GM23338 (cell line): ENCODE measurements around the gene SLC23A2. TPM values are rescaled to one million over a fixed set of nuclear protein-coding genes. Genes with fewer than 3 reads are reported as not detected.
"Not testable (repeated sequence)": the region's sequence is repeated elsewhere in the genome, so short reads cannot be mapped to it uniquely, and the experiment has no call there.

ENCODE experiments used
- ATAC-seq: fragments of 200-7000 bp; cut with Tn5 transposase; 3 replicates; pipeline ENCODE4 v1.9.1; 2020
- DNase-seq: peaks from one replicate; pipeline ENCODE4 v3.0.0-alpha.2; 2015; ENCODE audit warnings: low spot score
- H2AFZ ChIP-seq: fragments of 200-600 bp; sonication (generic); 2 replicates; pipeline ENCODE4 v1.8.0; 2016; ENCODE audit warnings: antibody characterized with exemption, mild to moderate bottlenecking, moderate library complexity
- H3F3A ChIP-seq: fragments of 200-600 bp; sonication (generic); replicated peaks from 2 replicates; pipeline ENCODE4 v1.8.0; 2017; ENCODE audit warnings: antibody characterized with exemption, mixed run types, low read depth
- H3K27ac ChIP-seq: fragments of 200-600 bp; sonication (generic); 2 replicates; pipeline ENCODE4 v1.6.1; 2016; ENCODE audit warnings: low read depth
- H3K27me3 ChIP-seq: fragments of 200-600 bp; sonication (generic); 2 replicates; pipeline ENCODE4 v1.8.0; 2016; ENCODE audit warnings: mild to moderate bottlenecking, mixed run types, moderate library complexity; ENCODE audit not compliant: insufficient read depth
- H3K36me3 ChIP-seq: fragments of 200-600 bp; sonication (generic); 2 replicates; pipeline ENCODE4 v1.8.0; 2016; ENCODE audit warnings: mild to moderate bottlenecking; ENCODE audit not compliant: insufficient read depth
- H3K4me1 ChIP-seq: fragments of 200-600 bp; sonication (generic); 2 replicates; pipeline ENCODE4 v1.8.0; 2016; ENCODE audit warnings: mild to moderate bottlenecking, moderate library complexity; ENCODE audit not compliant: insufficient read depth
- H3K4me2 ChIP-seq: fragments of 200-600 bp; sonication (generic); 2 replicates; pipeline ENCODE4 v1.7.1; 2017; ENCODE audit warnings: mixed run types
- H3K4me3 ChIP-seq: fragments of 200-600 bp; sonication (generic); 2 replicates; pipeline ENCODE4 v1.6.1; 2016; ENCODE audit warnings: mixed run types
- H3K79me2 ChIP-seq: fragments of 200-600 bp; sonication (generic); replicated peaks from 2 replicates; pipeline ENCODE4 v1.8.0; 2017; ENCODE audit warnings: mild to moderate bottlenecking; ENCODE audit not compliant: insufficient read depth
- H3K9me2 ChIP-seq: fragments of 200-600 bp; sonication (generic); 2 replicates; pipeline ENCODE4 v1.8.0; 2017; ENCODE audit not compliant: insufficient read depth
- H4K20me1 ChIP-seq: fragments of 200-600 bp; sonication (generic); replicated peaks from 2 replicates; pipeline ENCODE4 v1.8.0; 2017; ENCODE audit warnings: mild to moderate bottlenecking; ENCODE audit not compliant: insufficient read depth
- H3K27ac Mint-ChIP-seq: 2 replicates; pipeline ENCODE4 v1.8.0; 2020; ENCODE audit warnings: inconsistent platforms, mild to moderate bottlenecking, moderate library complexity, mixed read lengths
- H3K27me3 Mint-ChIP-seq: 3 replicates; pipeline ENCODE4 v1.8.0; 2022; ENCODE audit warnings: low read depth, mild to moderate bottlenecking, moderate library complexity, mixed read lengths, inconsistent platforms; ENCODE audit not compliant: insufficient read depth, poor library complexity
- H3K36me3 Mint-ChIP-seq: 3 replicates; pipeline ENCODE4 v1.8.0; 2021; ENCODE audit warnings: low read depth, mild to moderate bottlenecking, inconsistent platforms, moderate library complexity, mixed read lengths
- H3K4me1 Mint-ChIP-seq: 3 replicates; pipeline ENCODE4 v1.8.0; 2020; ENCODE audit warnings: mild to moderate bottlenecking, inconsistent platforms, mixed read lengths
- H3K4me3 Mint-ChIP-seq: 3 replicates; pipeline ENCODE4 v1.8.0; 2021; ENCODE audit warnings: moderate library complexity, mild to moderate bottlenecking, inconsistent platforms, mixed read lengths
- H3K9me3 Mint-ChIP-seq: 3 replicates; pipeline ENCODE4 v1.8.0; 2020; ENCODE audit warnings: moderate library complexity, mild to moderate bottlenecking, inconsistent platforms, mixed read lengths
- CTCF ChIP-seq, 2 experiments: fragments of 200-600 bp in 1 of 2; sonication (generic) in 1 of 2; conservative IDR thresholded peaks; 2 replicates each; pipeline versions ENCODE4 v1.5.1 to v1.6.1; 2016 to 2017; ENCODE audit warnings: antibody characterized with exemption in 2 of 2, low read depth in 2 of 2, mild to moderate bottlenecking in 2 of 2, moderate library complexity in 1 of 2
- ETS1 ChIP-seq: IDR thresholded peaks from 2 replicates; pipeline ENCODE4 v1.6.1; 2016; ENCODE audit warnings: antibody characterized with exemption
- EZH2 ChIP-seq: fragments of 200-600 bp; sonication (generic); IDR thresholded peaks from one replicate; pipeline ENCODE4 v1.8.0; 2017; ENCODE audit warnings: antibody characterized with exemption, mild to moderate bottlenecking, low read depth; ENCODE audit not compliant: unreplicated experiment
- EZH2phosphoT487 ChIP-seq: fragments of 200-600 bp; sonication (generic); IDR thresholded peaks from one replicate; pipeline ENCODE4 v1.8.1; 2018; ENCODE audit warnings: antibody characterized with exemption; ENCODE audit not compliant: unreplicated experiment
- REST ChIP-seq: IDR thresholded peaks from one replicate; pipeline ENCODE4 v1.6.1; 2018; ENCODE audit warnings: antibody characterized with exemption; ENCODE audit not compliant: unreplicated experiment
- STAT1 ChIP-seq: IDR thresholded peaks from one replicate; pipeline ENCODE4 v1.6.1; 2016; ENCODE audit warnings: antibody characterized with exemption; ENCODE audit not compliant: unreplicated experiment
- ZNF114 ChIP-seq: fragments of 250-450 bp; sonication (Bioruptor Pico); IDR thresholded peaks from 2 replicates; pipeline ENCODE4 v1.5.0; 2020; ENCODE audit warnings: mild to moderate bottlenecking, moderate library complexity
- polyA plus RNA-seq: library from polyadenylated mRNA; unstranded; fragments of >200 nt; fragmentation: Nextera tagmentation; extraction: Ambion mirVana; gene quantifications from 2 replicates; pipeline ENCODE4 v1.2.1, GENCODE V29; 2016
- total RNA-seq: library from RNA; depleted of rRNA; stranded (reverse); fragments of >200 nt; shearing (Covaris generic); gene quantifications from 2 replicates; pipeline ENCODE4 v1.2.3, GENCODE V29; 2014

Gene SLC23A2
- total and polyA plus RNA-seq, 2 experiments from 2014 or later: 4.4 to 20.2 TPM

- TF ChIP-seq REST (no peak), ETS1 (no peak), EZH2 (no peak), STAT1 (no peak), ZNF114 (CRISPR knock-in tag) (no peak), CTCF (conservative IDR thresholded peaks at IDR 0.05; ENCODE audit: low read depth in 2 of 2) (no peak)
Measured at GRCh38 chr20:5036828-5037227, 35.5 kb upstream of the SLC23A2 start (continued).

- not testable (repeated sequence) for H3K27ac Mint-ChIP-seq, H3K79me2 ChIP-seq, H3K9me2 ChIP-seq, H3F3A ChIP-seq, H3K9me3 Mint-ChIP-seq, H3K4me1 Mint-ChIP-seq, H3K4me2 ChIP-seq, H3K36me3 Mint-ChIP-seq, H3K36me3 ChIP-seq, DNase-seq, H2AFZ ChIP-seq, H3K4me3 ChIP-seq, H3K4me3 Mint-ChIP-seq, H3K27me3 Mint-ChIP-seq, ATAC-seq, H3K4me1 ChIP-seq, H3K27me3 ChIP-seq, H3K27ac ChIP-seq, H4K20me1 ChIP-seq
Measured at GRCh38 chr20:5035518-5035917, 34.2 kb upstream of the SLC23A2 start.

GRCh38 chr20:5033566-5033965, 32.3 kb upstream of the SLC23A2 start:
- peaks cover 1% of the 10 kb centered on the region for H3K27me3 Mint-ChIP-seq
- Histone ChIP-seq H4K20me1 (no peaks in the 10 kb centered on the region), H3K79me2 (no peaks in the 10 kb centered on the region), H3K27ac (no peak overlapping the region), H2AFZ (no peak overlapping the region), H3K4me3 (no peak overlapping the region), H3K27me3 (no peaks in the 10 kb centered on the region), H3K36me3 (no peaks in the 10 kb centered on the region), H3K4me2 (no peak overlapping the region), H3K9me2 (no peaks in the 10 kb centered on the region), H3K4me1 (no peaks in the 10 kb centered on the region), H3F3A (no peaks in the 10 kb centered on the region)
- no peak overlapping the region for H3K4me3 Mint-ChIP-seq
- peaks cover 2% of the 10 kb centered on the region; the same call in 2 of the 3 replicates for H3K36me3 Mint-ChIP-seq
- no peak for TF ChIP-seq REST
- TF ChIP-seq EZH2phosphoT487: no peak
- no peak for TF ChIP-seq EZH2
- H3K4me1 Mint-ChIP-seq: peaks cover 2% of the 10 kb centered on the region; the same call in 1 of the 3 replicates
- DNase-seq (no peak), ATAC-seq (no peak)
- no peak overlapping the region for H3K27ac Mint-ChIP-seq
- peaks cover 3% of the 10 kb centered on the region; the same call in 2 of the 3 replicates for H3K9me3 Mint-ChIP-seq

- H3K36me3 ChIP-seq, H3K79me2 ChIP-seq, H3K9me3 Mint-ChIP-seq, H3K36me3 Mint-ChIP-seq, H3F3A ChIP-seq, H3K27me3 Mint-ChIP-seq, H3K4me1 ChIP-seq, H4K20me1 ChIP-seq, H3K27ac ChIP-seq, H3K9me2 ChIP-seq, ATAC-seq, H3K4me1 Mint-ChIP-seq, H3K4me3 Mint-ChIP-seq, H3K4me2 ChIP-seq, H3K4me3 ChIP-seq, DNase-seq, H3K27ac Mint-ChIP-seq, H3K27me3 ChIP-seq: not testable (repeated sequence)
- H2AFZ ChIP-seq: 0 out of 2 replicates have a peak overlapping the region, but pooled peaks have one; percentile 23
Measured at GRCh38 chr20:5031701-5032100, 30.4 kb upstream of the SLC23A2 start.
